NCI-H524 (cell line): Measurements from ENCODE around the gene CDHR2.

Experiments used
- DNase-seq, 2 experiments: peaks; one replicate each; lab custom pipeline; 2025; lab: John Stamatoyannopoulos, UW

The CDHR2 gene, protein sequence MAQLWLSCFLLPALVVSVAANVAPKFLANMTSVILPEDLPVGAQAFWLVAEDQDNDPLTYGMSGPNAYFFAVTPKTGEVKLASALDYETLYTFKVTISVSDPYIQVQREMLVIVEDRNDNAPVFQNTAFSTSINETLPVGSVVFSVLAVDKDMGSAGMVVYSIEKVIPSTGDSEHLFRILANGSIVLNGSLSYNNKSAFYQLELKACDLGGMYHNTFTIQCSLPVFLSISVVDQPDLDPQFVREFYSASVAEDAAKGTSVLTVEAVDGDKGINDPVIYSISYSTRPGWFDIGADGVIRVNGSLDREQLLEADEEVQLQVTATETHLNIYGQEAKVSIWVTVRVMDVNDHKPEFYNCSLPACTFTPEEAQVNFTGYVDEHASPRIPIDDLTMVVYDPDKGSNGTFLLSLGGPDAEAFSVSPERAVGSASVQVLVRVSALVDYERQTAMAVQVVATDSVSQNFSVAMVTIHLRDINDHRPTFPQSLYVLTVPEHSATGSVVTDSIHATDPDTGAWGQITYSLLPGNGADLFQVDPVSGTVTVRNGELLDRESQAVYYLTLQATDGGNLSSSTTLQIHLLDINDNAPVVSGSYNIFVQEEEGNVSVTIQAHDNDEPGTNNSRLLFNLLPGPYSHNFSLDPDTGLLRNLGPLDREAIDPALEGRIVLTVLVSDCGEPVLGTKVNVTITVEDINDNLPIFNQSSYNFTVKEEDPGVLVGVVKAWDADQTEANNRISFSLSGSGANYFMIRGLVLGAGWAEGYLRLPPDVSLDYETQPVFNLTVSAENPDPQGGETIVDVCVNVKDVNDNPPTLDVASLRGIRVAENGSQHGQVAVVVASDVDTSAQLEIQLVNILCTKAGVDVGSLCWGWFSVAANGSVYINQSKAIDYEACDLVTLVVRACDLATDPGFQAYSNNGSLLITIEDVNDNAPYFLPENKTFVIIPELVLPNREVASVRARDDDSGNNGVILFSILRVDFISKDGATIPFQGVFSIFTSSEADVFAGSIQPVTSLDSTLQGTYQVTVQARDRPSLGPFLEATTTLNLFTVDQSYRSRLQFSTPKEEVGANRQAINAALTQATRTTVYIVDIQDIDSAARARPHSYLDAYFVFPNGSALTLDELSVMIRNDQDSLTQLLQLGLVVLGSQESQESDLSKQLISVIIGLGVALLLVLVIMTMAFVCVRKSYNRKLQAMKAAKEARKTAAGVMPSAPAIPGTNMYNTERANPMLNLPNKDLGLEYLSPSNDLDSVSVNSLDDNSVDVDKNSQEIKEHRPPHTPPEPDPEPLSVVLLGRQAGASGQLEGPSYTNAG (N-terminal part only)

DNA sequence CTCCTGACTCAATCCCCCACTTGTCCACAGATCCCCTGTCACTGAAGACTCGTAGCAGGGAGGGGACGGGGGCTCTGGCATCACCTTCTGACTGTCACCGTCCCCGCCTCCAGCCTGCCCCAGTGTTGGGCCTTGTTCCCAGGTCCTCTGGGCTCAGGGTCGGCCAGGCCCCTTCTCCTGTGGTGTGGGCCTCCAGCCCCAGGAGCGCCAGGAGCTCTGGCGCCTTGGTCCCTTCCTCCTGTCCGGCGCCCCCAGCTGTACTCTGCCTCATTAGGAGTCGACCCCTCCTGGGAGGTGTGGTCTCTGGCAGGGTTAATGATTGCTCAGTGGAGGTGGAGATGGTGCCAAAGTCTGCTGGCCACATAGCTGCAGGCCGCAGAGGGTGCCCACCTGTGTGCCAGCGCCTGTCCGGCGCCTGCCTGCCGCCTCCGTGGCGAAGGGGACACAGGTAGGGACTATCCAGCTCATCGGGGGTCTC lies at the start of gene CDHR2:
Gene CDHR2 (plus strand): TSS at position 376 of the 478 bp plus-strand sequence. CDS start 16,011 bp downstream, outside the sequence.
- DNase-seq = no peak

DNA sequence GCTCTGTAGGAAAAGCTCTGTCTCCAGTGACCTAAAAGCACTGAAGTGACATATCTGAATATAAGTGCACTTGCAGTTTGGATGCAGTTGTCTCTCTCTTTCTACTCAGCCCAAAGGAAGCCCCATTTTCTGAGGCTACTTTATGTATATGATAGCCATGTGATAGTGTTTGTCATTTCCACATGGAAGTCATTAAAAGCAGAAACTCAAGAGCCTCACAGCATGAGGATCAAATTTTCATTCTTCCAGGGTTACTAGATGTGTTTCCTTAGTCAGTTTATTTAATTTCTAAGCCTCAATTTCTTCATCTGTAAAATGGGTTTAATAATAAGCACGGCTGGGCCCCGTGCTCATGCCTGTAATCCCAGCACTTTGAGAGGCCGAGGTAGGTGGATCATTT lies 48.6 kb upstream of the CDHR2 start:
- no peak for DNase-seq

DNA sequence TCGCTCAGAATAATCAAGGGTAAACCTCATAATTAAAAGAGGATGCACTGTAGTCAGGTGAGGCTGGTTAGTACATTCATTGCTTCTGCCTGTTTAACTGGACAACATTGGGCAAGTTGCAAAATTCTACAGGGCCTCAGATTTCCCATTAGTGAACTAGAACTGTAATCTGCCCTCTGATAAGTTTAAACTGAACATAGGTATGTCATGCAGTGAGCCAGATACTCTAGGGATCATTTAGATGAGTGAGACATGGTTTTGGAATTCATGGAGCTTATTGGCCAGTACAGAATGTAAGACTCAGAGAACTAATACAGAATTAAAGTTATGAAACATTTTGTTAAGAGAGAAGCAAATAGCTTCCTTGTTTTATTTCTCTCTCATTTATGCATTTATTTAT lies 47.8 kb upstream of the CDHR2 start:
- no peak for DNase-seq

DNA sequence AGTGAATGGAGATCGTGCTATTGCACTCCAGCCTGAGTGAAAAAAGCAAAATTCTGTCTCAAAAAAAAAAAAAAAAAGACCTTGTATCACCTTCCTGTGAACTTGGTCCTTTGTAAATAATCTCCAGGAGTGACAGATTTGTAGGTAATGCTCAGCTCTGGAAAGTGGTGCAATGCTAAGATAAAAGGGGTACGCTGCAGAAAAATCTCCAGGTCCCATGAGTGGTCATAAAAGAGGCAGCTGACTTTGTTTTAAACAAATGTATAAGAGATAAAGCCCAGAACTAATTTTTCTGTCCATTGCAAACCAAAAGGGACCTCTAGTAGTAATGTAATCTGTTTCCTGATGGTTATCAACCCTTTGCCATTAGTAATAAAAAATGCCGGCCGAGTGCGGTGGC lies 45.6 kb upstream of the CDHR2 start:
- DNase-seq = no peak

DNA sequence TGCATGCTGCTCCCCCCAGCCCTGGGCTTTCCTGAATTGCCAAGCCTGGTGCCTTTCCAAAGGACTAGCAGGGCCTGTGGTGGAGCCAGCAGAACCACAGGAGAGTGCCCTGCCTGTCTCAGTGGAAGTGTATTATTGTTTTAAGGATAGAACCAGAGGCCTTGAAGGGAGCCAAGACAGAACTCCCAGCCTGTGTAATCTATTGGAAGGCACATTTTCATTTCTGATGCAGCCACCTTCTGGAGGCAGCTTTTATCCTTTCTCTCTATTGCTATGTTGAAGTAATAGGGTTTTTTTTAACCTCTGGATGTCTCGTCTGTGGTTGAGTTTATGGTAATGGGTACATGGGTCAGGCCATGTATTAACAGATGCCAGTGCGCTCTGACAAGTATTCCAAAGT lies 41.2 kb upstream of the CDHR2 start:
- DNase-seq = no peak

DNA sequence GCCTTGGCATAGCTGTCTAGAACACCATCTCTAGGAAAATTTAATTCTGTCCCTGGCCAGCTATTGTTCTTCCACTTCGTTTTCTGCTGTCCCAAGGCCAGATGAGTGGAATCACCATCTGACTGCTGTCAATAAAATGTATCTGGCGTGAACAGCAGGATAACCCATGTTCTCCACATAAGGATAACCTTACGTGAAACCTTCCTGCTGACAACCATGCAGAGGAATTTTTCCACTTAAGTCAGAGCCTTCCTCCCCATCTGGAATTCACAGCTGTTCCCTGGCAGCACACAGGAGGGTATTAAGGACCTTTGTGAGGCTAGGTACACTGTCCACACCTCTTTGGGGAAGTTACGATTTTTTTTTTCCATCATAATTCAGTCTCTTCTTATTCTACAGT lies 40.5 kb upstream of the CDHR2 start:
- DNase-seq = peak in 1 of 2 experiments; percentile 6

DNA sequence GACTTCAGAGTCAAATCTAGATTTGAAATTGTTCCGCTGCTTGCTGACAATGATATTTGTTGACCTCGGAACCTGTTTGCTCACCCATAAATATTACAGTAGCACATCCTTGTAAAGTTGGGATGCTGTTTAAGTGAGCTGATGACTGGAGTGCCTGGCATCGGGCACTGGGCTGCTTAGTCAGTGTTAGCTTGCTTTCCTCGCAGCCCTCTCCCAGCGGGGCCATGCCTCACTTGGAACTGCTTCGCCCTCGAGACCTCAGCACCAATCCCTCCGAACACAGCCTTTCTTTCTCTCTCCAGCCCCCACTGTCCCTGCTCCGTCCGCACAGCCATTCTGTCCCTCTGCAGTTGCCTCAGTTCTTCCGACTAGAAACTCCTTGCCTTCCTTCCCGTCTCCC lies 35.4 kb upstream of the CDHR2 start:
- DNase-seq = no peak

DNA sequence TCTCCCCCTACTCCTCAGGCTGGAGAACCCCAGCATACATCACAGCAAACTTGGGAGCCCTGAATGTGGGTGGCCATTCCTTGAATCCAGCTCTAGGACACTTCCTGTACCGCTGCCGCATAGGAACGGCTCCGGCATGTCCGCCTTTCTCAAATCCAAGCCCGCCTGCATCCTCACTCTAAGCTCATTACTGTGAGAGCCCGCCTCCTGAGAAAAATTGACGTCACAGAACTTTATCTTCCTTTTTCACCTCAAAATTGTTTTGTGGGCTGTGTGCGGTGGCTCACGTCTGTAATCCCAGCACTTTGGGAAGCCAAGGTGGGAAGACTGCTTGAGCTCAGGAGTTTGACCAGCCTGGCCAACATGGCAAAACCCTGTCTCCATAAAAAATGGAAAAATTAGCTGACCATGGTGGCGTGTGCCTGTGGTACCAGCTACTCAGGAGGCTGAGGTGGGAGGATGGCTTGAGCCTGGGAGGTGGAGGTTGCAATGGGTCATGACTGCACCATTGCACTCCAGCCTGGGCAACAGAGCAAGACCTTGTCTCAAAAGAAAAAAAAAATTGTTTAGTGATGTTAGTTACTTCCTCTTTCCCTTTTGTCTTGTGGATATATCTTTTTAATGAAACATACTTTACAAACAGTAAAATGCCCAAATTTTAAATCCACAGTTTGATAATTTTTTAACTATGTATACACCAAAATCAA lies 34.7 kb upstream of the CDHR2 start:
- DNase-seq = no peak

DNA sequence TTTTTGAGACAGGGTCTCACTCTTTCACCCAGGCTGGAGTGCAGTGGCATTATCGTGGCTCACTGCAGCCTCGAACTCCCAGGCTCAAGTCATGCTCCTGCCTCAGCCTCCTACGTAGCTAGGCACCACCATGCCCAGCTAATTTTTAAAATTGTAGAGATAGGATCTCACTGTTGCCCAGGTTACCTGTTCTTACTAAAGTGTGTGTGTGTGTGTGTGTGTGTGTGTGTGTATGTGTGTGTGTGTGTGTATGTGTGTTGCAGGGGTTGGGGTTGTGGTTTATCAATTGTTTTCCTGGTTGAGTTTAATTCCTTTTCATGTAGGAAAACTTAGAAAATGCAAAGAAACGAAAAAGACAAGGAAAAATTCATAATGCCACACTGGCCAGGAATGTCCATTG lies 33.7 kb upstream of the CDHR2 start:
- DNase-seq = no peak

DNA sequence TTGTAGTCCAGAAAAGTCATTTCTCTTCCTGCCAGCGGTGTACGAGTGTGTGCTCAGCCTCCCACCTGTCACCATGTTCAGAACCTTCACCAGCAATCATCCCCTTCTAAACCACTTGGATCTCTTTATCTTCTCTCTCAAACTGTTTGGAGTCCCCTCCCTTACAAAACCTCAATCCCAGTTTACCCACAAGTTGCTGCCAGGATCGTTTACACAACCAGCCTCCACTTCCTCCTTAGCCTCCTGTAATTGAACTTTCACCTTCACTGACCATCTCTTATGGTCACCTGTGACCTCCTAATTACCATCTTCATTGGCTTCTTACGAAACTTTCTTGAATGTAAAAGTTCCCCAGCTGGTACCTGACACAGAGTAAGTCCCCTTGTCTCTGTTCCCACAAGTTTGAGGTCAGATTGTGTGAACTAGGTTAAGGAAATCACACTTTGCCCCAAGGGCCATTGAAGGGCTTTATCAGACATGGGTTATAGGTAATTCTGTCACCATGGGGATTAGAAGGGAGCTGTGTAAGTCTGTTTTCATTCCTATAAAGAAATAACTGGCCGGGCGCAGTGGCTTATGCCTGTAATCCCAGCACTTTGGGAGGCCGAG lies 32.0 kb upstream of the CDHR2 start:
- DNase-seq = no peak

DNA sequence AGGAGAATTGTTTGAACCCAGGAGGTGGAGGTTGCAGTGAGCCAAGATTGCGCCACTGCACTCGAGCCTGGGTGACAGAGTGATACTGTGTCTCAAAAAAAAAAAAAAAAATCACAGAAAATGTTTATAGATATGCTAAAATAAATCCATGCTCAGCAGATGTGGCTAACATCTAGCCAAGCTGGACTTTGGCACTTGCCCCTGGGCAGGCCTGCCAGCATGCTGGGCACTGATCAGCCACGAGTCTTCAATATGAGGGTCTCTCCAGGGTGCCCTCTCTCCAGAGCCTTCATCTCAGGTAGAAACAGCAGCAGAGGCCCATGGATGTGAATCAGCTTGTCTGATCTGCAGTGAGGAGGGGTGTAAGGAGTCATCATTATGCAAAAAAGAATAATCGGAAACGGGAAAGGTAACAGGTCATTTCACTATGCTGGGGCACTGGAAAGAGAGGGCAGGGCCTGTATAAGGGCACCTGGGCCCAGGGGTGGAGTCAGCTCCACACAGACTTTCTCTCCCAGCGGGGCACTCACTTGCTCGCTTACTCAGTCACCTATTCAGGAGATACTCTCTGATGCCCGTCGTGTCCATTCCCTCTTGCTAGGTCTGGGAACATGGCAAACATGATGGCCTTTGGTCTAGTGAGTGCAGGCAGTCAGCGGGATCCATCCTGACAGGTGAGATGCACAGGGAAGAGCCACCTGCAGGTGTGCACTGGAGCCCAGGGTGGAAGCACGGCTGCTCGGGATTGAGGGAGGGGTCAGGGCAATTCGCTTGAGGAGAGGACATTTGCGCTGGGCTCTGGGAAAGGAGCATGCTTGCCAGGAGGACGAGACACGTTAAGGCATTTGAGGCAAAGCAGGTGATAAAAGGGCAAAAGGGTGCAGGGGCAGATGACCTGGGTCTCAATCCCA lies 29.1 kb upstream of the CDHR2 start:
- DNase-seq = no peak

DNA sequence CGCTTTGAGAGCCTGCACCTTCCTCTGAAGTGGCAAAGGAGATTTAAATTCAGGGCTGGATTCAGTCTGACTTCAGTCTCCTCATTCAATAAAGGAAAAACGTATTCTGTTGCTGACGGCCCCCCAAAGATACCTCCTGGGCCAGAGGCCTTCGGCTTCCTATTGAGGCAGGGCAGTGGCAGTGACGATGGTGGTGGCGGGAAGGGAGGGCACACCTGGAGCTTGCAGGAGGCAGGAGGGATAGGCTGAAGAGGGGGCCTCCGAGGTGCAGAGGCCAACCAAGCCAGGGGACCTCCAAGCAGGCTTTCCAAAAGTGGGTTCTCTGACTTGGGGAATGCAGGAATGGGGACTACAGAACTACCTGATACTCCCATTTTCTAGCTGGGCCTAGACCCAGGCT lies 27.9 kb upstream of the CDHR2 start:
- DNase-seq = no peak

DNA sequence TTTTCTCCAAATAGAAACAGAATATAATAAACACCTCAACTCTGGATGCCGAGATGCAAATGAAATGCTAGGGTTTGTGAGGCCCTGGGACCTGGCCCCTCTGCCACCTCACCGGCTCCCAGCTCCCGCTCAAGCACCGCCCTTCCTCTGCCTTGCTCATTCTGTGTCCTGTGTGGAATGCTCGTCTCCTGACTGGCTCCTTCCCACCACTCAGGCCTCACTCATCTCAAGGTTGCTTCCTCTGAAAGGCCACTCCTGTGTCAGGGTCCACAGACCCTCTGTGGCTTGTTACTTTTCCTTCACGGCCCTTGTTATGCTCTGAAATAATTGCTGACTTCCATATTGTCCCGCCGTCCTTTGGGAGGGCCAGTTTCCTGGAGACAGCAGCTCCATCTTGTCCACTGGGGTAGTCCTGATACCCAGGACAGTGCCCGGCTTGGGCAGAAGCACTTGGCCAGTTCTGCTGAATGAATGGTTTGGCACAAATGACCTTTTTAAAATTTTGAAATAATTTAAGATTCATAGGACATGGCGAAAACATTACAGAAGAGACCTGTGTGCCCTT lies 27.4 kb upstream of the CDHR2 start:
- no peak for DNase-seq

DNA sequence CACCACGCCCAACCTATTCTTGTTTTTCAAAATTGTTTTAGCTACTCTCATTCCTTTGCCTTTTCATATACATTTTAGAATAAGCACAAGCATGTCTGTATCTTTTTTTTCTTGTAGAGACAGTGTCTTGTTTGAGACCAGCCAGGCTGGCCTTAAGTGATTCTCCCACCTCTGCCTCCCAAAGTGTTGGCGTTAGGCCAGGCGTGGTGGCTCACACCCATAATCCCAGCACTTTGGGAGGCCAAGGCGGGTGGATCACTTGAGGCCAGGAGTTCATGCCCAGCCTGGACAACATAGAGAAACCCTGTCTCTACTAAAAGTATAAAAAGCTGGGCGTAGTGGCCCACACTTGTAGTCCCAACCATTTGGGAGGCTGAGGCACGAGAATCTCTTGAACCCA lies 25.0 kb upstream of the CDHR2 start:
- no peak for DNase-seq

DNA sequence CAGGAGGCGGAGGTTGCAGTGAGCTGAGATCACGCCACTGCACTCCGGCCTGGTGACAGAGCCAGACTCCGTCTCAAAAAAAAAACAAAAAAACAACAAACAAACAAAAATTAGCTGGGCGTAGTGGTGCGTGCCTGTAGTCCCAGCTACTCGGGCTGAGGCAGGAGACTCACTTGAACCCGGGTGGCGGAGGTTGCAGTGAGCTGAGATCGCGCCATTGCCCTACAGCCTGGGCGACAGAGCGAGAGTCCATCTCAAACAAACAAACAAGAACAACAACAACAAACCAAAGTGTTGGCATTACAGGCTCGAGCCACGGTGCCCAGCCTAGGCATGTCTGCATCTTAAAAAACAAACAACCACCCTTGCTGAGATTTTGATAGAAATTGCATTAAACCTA lies 24.2 kb upstream of the CDHR2 start:
- DNase-seq = no peak

DNA sequence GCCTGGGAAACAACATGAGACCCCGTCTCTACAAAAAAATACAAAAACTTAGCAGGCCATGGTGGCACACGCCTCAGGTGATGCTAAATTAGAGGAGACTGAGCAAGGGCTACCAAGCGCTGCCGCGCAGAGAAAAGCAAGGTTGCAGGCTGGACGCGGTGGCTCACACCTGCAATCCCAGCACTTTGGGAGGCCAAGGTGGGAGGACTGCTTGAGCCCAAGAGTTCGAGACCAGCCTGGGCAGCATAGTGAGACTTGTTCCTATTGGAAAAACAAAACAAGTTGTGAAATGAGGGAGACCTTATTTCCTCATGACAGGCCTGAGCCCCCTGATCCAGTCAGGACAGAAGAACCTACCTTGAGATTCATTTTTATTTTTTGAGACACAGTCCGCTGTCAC lies 23.5 kb upstream of the CDHR2 start:
- no peak for DNase-seq

DNA sequence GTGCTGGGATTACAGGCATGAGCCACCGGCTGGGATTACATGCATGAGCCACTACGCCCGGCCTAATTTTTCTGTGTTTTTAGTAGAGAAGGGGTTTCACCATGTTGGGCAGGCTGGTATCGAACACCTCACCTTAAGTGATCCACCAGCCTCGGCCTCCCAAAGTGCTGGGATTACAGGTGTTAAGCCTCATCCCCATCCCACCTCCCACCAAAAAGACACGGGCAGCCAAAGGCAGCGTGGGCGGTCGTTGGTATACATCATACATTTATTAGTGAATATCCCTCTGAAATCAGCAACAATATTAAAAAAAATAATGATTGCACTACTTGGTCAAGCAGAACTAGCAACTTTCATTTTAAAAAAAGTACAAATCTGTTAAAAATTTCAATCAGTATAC lies 22.7 kb upstream of the CDHR2 start:
- DNase-seq = no peak

DNA sequence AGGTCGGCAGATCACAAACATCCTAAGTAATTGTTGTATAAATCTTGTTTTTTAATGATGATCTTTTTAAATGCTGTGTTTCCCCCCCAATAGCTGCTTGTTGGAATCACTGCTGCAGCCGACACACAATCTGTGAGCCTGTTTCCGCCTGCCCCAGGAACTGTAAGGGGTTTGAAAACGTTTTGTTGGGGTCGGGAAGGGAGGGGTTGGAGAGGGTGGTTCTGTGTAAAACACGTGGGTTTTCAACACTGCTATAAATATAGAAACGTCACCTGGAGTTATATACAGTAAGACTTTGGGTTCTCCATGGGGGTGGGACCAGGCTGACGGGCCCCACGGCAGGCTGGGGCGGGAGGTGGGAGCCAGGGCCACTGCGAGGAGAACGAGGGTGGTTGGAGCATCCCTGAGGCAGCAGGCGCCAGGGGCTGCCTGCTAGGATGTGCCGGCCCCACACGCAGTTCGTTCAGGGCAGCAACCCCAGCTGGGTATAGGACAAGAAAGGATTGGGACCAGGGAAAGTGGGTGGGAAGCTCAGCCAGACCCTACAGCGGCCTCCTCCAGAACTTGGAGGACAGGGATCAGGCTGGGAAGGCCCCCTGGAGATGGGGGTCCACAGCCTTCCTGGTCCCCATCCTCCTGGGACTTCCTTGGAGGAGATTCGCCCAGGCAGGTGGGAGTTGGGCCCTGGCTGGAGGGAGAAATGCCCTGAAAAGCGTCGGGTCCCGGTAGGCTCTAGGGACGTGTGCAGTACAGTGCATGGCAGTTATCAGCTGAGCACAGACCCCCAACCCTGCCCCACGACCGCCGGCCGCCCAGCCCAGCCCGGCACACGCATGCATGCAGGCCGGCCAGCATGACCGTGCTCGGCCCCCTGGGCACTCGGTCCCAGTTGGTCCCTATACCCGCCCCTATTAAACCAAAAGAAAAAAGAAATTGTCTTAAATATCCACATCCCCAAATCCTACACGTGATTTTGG lies 21.6 kb upstream of the CDHR2 start:
- DNase-seq = no peak
